ENCODE results near the gene GRN.

GRN gene

GRCh38 chr17:44309472-44309871 lies 35.6 kb upstream of the GRN start:
- no peak for DNase-seq (ENCODE audit: low read depth)
- H3K4me3 ChIP-seq (replicated peaks; ENCODE audit: low read depth, low read length), result no peak overlapping the region
- TF ChIP-seq, protein P1, sequence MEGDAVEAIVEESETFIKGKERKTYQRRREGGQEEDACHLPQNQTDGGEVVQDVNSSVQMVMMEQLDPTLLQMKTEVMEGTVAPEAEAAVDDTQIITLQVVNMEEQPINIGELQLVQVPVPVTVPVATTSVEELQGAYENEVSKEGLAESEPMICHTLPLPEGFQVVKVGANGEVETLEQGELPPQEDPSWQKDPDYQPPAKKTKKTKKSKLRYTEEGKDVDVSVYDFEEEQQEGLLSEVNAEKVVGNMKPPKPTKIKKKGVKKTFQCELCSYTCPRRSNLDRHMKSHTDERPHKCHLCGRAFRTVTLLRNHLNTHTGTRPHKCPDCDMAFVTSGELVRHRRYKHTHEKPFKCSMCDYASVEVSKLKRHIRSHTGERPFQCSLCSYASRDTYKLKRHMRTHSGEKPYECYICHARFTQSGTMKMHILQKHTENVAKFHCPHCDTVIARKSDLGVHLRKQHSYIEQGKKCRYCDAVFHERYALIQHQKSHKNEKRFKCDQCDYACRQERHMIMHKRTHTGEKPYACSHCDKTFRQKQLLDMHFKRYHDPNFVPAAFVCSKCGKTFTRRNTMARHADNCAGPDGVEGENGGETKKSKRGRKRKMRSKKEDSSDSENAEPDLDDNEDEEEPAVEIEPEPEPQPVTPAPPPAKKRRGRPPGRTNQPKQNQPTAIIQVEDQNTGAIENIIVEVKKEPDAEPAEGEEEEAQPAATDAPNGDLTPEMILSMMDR (IDR thresholded peaks at IDR 0.05; ENCODE audit: low read length, missing control alignments), result no peak

- DNase-seq (ENCODE audit: low read depth), result no peak
- H3K4me3 ChIP-seq (replicated peaks; ENCODE audit: low read depth, low read length), result no peak overlapping the region
- TF ChIP-seq, protein P1 (IDR thresholded peaks at IDR 0.05; ENCODE audit: low read length, missing control alignments), result no peak
Observed at GRCh38 chr17:44310188-44310587, 34.9 kb upstream of the GRN start.

DNA sequence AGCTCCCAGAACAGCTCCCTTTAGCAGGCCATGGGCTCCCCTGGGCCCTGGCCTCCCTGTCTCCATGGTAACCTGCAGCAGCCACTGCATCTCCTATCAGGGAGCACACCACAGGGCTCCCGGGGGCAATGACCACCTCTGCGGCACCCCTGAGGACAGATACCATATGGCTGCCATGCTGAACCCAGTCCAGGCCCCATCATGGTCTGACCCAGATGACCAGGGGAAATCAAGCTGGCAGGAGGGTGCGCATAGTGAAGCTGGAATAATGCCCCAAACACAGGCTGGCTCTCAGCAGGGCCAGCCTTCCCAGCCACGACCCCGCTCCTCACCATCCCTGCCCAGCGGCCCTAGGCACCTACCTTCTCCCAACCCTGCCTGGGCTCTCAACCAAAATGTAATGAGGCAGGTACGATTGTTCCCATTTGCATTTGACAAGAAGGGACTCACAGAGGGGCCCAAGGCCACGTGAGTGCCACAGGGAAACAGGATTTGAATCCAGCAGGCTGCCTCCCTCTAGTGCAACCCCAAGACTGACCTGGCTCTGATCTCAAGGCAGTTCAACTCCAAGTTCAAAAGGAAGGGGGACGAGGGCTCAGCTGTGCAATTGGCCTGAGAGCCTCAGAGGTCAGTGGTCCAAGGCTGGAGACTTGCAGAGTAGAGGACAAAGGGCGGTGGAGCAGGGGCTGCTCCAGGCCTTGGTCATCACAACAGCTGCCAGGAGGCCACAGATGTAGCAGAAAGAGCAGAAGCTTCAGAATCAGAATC lies 34.3 kb upstream of the GRN start:
- TF ChIP-seq, protein P1 (IDR thresholded peaks at IDR 0.05; ENCODE audit: low read length, missing control alignments), result no peak
- no peak overlapping the region for H3K4me3 ChIP-seq (replicated peaks; ENCODE audit: low read depth, low read length)
- DNase-seq (ENCODE audit: low read depth), result no peak

DNA sequence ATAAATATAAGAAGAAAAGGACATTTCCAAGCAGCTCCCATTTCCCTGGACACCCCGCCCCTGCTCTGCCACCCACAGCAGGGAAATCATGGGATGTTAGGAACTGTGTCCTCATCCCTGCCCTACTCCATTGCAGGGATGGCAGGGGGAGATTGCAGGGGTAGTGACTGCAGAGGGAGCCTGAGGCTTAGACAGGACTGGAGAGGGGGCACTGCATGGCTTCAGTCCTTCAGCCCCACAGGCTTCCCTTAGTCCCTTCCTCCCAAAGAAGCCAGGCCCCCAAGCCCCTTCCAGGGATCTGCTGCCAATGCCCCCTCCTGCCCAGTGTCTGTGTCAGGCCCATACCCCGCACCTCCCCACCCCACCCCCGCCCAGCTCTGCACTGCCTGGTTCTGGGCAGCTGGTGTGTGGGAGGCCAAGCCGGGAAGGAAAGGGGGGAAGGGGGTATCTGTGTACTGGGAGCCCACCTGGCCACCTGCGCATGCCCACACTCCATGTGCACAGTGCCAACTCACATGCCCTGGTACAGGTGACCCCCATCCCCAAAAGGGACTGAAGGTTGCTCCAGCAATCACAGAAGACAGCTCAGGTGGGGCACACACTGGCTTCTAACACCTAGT lies 33.4 kb upstream of the GRN start:
- DNase-seq (ENCODE audit: low read depth), result no peak
- H3K4me3 ChIP-seq (replicated peaks; ENCODE audit: low read depth, low read length), result no peak overlapping the region
- TF ChIP-seq, protein P1 (IDR thresholded peaks at IDR 0.05; ENCODE audit: low read length, missing control alignments), result no peak

DNA sequence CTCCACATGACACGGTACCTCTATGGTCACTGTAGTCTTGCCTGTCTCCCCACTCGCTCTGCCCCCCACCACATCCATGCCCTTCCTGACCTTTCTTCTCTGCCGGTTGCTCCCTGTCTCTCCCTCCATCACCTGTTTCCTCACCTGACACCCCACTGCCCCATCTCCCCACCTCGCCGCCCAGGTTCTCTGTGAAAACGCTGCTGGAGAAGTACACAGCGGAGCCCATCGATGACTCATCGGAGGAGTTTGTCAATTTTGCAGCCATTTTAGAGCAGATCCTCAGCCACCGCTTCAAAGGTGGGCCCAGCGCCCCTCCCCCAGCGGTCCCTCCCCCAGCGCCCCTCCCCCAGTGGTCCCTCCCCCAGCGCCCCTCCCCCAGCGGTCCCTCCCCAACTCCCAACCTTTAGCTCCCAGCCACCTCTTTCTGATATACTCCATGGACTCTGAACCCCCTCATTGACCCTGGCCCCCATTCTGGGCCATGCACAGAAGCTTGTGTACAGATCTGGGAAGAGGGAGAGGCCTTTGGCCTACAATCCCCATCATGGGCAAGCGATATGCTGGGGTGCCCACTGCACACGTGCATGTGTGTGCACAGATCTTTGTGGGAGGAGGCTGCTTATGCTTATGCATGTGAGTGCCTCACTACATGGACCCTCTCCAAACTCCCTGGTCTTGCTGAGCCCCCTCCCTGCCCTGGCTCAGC lies 32.6 kb upstream of the GRN start:
- no peak for DNase-seq (ENCODE audit: low read depth)
- TF ChIP-seq, protein P1 (IDR thresholded peaks at IDR 0.05; ENCODE audit: low read length, missing control alignments), result no peak
- H3K4me3 ChIP-seq (replicated peaks; ENCODE audit: low read depth, low read length), result no peak overlapping the region

GRCh38 chr17:44314031-44314430 lies 31.1 kb upstream of the GRN start:
- DNase-seq (ENCODE audit: low read depth), result no peak
- TF ChIP-seq, protein P1 (IDR thresholded peaks at IDR 0.05; ENCODE audit: low read length, missing control alignments), result no peak
- H3K4me3 ChIP-seq (replicated peaks; ENCODE audit: low read depth, low read length), result no peak overlapping the region
